ENCODE measurements around the gene C11orf16. TPM values are rescaled to one million over a fixed set of nuclear protein-coding genes. Genes with fewer than 3 reads are reported as not detected.

The C11orf16 gene
- total RNA-seq, 1 experiment from 2014 or later: not detected

- peaks cover 14% of the 10 kb centered on the region for H3K79me2 ChIP-seq (ENCODE audit: low read length)
- 0 out of 2 replicates have a peak, but pooled peaks have one; percentile 6 for ATAC-seq
- TF ChIP-seq EZH2 (IDR thresholded peaks at IDR 0.05; ENCODE audit: low read length, unreplicated experiment) (no peak), CTCF (conservative IDR thresholded peaks at IDR 0.05; ENCODE audit: low read depth, low read length) (peak; percentile 87), EZH2phosphoT487 (IDR thresholded peaks at IDR 0.05; ENCODE audit: borderline replicate concordance, low read length) (no peak)
- no TSS peak for BruUV-seq (replicated peaks)
- H3F3A ChIP-seq (ENCODE audit: low read length, unreplicated experiment): no peaks in the 10 kb centered on the region
- peak overlapping the region; percentile 47 for H3K4me2 ChIP-seq (ENCODE audit: low read length)
- H3K36me3 ChIP-seq (ENCODE audit: low read depth, low read length): peaks cover under 1% of the 10 kb centered on the region; the same call in 1 of the 2 replicates
- H3K27me3 ChIP-seq (ENCODE audit: low read length): no peaks in the 10 kb centered on the region
- DNase-seq: peak; percentile 41
- H3K9ac ChIP-seq (ENCODE audit: low read length): no peak overlapping the region
- peak overlapping the region; percentile 4; the same call in 1 of the 2 replicates for H3K4me3 ChIP-seq (ENCODE audit: low read length)
- H3K9me2 ChIP-seq (replicated peaks; ENCODE audit: low read length): no peaks in the 10 kb centered on the region
- intact Hi-C loops (cut with micrococcal nuclease): loop anchor here (1.0 to 5.0 kb wide), 2 partner anchors 45 to 223 kb away; no protein-coding TSS in a partner anchor
- H3K27ac ChIP-seq (ENCODE audit: low read length): no peak overlapping the region
- ChIA-PET CTCF (interaction anchor here (0.6 to 1.2 kb wide), 3 partner anchors 45 to 351 kb away, joined by 3 to 13 read pairs (median 7); partner anchors contain the start of gene DENND5A), POLR2A (ENCODE audit: unreplicated experiment) (interaction anchor here (0.5 kb wide), 1 partner anchor 50 kb away, joined by 3 read pairs; no protein-coding TSS in a partner anchor)
- H3K4me1 ChIP-seq (ENCODE audit: insufficient read depth, low read length): peaks cover 24% of the 10 kb centered on the region
- H4K20me1 ChIP-seq (ENCODE audit: low read length): no peaks in the 10 kb centered on the region
- no peaks in the 10 kb centered on the region for H3K9me3 ChIP-seq (ENCODE audit: low read length)
- H2AFZ ChIP-seq (ENCODE audit: low read length): peak overlapping the region; percentile 10; the same call in 1 of the 2 replicates
Observed at GRCh38 chr11:8913961-8914660, 18.6 kb downstream of the C11orf16 start.

- DNase-seq: peak; percentile 91
- Histone ChIP-seq H3K4me2 (ENCODE audit: low read length) (peak within 1 kb of the TSS; percentile 100), H4K20me1 (ENCODE audit: low read length) (no peaks in the 10 kb centered on the region), H3K4me1 (ENCODE audit: insufficient read depth, low read length) (peaks cover 23% of the 10 kb centered on the region), H3F3A (ENCODE audit: low read length, unreplicated experiment) (no peaks in the 10 kb centered on the region), H3K27ac (ENCODE audit: low read length) (no peak within 1 kb of the TSS), H3K36me3 (ENCODE audit: low read depth, low read length) (no peaks in the 10 kb centered on the region), H3K27me3 (ENCODE audit: low read length) (no peaks in the 10 kb centered on the region), H3K9me2 (replicated peaks; ENCODE audit: low read length) (no peaks in the 10 kb centered on the region), H2AFZ (ENCODE audit: low read length) (peak within 1 kb of the TSS; percentile 100), H3K4me3 (ENCODE audit: low read length) (peak within 1 kb of the TSS; percentile 99), H3K79me2 (ENCODE audit: low read length) (peaks cover 14% of the 10 kb centered on the region), H3K9me3 (ENCODE audit: low read length) (no peaks in the 10 kb centered on the region), H3K9ac (ENCODE audit: low read length) (peak within 1 kb of the TSS; percentile 89)
- peak; percentile 83 for ATAC-seq
- no TSS peak for BruUV-seq (replicated peaks)
- intact Hi-C loops (cut with micrococcal nuclease): loop anchor here (5.0 kb wide), 1 partner anchor 226 kb away; no protein-coding TSS in a partner anchor
- ChIA-PET CTCF (interaction anchor here (0.6 to 1.3 kb wide), 2 partner anchors 48 to 307 kb away, joined by 3 to 5 read pairs; no protein-coding TSS in a partner anchor), POLR2A (ENCODE audit: unreplicated experiment) (interaction anchor here (0.5 kb wide), 1 partner anchor 102 kb away, joined by 3 read pairs; no protein-coding TSS in a partner anchor)
- TF ChIP-seq EZH2 (IDR thresholded peaks at IDR 0.05; ENCODE audit: low read length, unreplicated experiment) (no peak), CTCF (conservative IDR thresholded peaks at IDR 0.05; ENCODE audit: low read depth, low read length) (no peak), EZH2phosphoT487 (IDR thresholded peaks at IDR 0.05; ENCODE audit: borderline replicate concordance, low read length) (no peak)
Observed at GRCh38 chr11:8911029-8911823, 21.5 kb downstream of the C11orf16 start, which contains the start of gene AKIP1. Gene AKIP1, plus strand, starts transcription at chr11:8911189. Its CDS starts 261 bp downstream, at chr11:8911450.
